GM12875 (cell line): ENCODE data around the gene ALG6.
A peak's percentile ranks its signal among the peaks of the same experiment; 100 is the strongest.

Experiments used
- H3K4me3 ChIP-seq: one replicate; pipeline ENCODE4 v1.5.1; 2011; ENCODE audit warnings: low read depth, low read length, control low read depth
- TF ChIP-seq, protein P1 (sequence below): IDR thresholded peaks from 2 replicates; pipeline ENCODE4 v1.5.1; 2011; ENCODE audit warnings: low read depth, mild to moderate bottlenecking, control low read depth, inconsistent platforms, low read length, moderate library complexity, borderline replicate concordance; ENCODE audit not compliant: insufficient read depth

Gene ALG6

GRCh38 chr1:63367215-63368103, at the start of gene ALG6:
TSS of gene ALG6 (plus strand) at chr1:63367627. CDS start at chr1:63370978, 3,351 bp downstream.
- peak within 1 kb of the TSS; percentile 90 for H3K4me3 ChIP-seq
- TF ChIP-seq, protein P1, sequence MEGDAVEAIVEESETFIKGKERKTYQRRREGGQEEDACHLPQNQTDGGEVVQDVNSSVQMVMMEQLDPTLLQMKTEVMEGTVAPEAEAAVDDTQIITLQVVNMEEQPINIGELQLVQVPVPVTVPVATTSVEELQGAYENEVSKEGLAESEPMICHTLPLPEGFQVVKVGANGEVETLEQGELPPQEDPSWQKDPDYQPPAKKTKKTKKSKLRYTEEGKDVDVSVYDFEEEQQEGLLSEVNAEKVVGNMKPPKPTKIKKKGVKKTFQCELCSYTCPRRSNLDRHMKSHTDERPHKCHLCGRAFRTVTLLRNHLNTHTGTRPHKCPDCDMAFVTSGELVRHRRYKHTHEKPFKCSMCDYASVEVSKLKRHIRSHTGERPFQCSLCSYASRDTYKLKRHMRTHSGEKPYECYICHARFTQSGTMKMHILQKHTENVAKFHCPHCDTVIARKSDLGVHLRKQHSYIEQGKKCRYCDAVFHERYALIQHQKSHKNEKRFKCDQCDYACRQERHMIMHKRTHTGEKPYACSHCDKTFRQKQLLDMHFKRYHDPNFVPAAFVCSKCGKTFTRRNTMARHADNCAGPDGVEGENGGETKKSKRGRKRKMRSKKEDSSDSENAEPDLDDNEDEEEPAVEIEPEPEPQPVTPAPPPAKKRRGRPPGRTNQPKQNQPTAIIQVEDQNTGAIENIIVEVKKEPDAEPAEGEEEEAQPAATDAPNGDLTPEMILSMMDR, result no peak

DNA sequence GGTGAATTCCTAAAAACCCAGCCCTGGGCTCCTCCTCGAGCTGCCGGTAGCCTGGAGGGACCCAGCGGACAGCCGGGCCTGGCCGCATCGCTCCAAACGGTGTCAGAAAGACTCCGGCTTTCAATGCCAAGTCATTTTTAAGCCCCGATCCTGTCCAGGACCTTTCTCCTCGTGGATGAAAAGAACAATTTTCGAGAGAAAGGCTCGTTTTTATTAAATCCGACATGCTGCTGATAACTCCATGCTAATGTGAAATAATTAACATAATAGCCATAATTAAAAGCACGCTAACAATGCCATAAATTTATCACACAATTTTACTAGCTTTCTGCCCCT, 49.6 kb upstream of the ALG6 start:
- TF ChIP-seq, protein P1, result no peak
- peak overlapping the region; percentile 46 for H3K4me3 ChIP-seq

DNA sequence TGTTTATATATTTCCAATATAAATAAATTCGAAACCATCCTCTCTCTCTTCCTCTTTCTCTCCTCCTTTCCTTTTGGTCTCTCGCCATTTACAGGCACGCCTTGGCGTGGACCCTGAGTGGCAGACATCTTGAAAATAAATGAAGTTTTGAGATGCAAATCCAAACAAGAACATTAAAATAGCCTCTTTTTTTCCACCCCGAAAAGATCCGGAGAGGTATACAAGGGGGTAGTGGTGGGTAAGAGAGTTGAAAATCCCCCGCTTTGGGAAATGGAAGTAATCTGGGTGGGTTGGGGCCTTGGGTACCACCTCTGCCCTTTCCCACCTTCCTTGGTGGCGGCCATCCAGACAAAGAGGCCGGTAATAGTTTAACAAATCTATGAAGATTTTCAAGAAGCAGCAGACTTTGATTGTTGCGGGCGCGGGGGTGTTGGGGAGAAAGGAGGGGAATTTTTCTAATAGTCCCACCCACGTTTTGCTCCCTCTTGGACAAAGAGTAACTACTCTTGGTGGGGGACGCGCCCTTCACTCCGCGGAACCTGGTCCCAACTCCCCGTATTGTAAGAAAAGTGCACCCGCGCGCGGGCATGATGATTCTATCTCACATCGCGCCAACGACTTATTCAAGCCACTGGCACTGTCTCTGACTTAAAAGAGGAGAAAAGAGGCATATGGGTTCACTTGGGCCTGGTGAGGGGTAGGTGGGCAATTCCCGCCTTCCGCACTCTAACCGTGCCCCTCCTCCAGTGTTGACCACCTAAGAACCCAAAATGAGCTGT, 49.0 kb upstream of the ALG6 start:
- TF ChIP-seq, protein P1, result no peak
- no peak overlapping the region for H3K4me3 ChIP-seq

GRCh38 chr1:63319046-63320021, 48.1 kb upstream of the ALG6 start:
- TF ChIP-seq, protein P1, result no peak
- H3K4me3 ChIP-seq, result no peak overlapping the region

- TF ChIP-seq, protein P1, result no peak
- no peak overlapping the region for H3K4me3 ChIP-seq
These were observed 47.3 kb upstream of the ALG6 start for GRCh38 chr1:63320022-63320721.
